ENCODE measurements around the gene POLD1.
A peak's percentile ranks its signal among the peaks of the same experiment; 100 is the strongest.

The POLD1 gene

GRCh38 chr19:50431343-50432220 is 47.4 kb downstream of the POLD1 start:
- Histone ChIP-seq H3K36me3 (no peaks in the 10 kb centered on the region), H3K9me3 (no peaks in the 10 kb centered on the region), H3K4me1 (ENCODE audit: control insufficient read depth in 1 of 2, insufficient read depth in 1 of 2, low read depth in 1 of 2, low read length in 1 of 2) (peaks cover 17 to 28% of the 10 kb centered on the region in 2 experiments), H3K27ac (peak overlapping the region; percentile 67), H3K4me3 (ENCODE audit: low read depth in 1 of 2, low read length in 1 of 2) (peak overlapping the region; percentile 56 to 78), H3K27me3 (peaks cover 42% of the 10 kb centered on the region)
- TF ChIP-seq CTCF (IDR thresholded peaks at IDR 0.05), result no peak

- peaks cover 42% of the 10 kb centered on the region for H3K27me3 ChIP-seq
- peaks cover 17 to 28% of the 10 kb centered on the region in 2 experiments for H3K4me1 ChIP-seq (ENCODE audit: control insufficient read depth in 1 of 2, insufficient read depth in 1 of 2, low read depth in 1 of 2, low read length in 1 of 2)
- H3K27ac ChIP-seq, result peak within 1 kb of the TSS; percentile 67
- H3K9me3 ChIP-seq, result no peaks in the 10 kb centered on the region
- H3K36me3 ChIP-seq, result no peaks in the 10 kb centered on the region
- peak within 1 kb of the TSS; percentile 56 to 78 for H3K4me3 ChIP-seq (ENCODE audit: low read depth in 1 of 2, low read length in 1 of 2)
- TF ChIP-seq CTCF (IDR thresholded peaks at IDR 0.05), result no peak
Measured at GRCh38 chr19:50432221-50433028, 48.3 kb downstream of the POLD1 start, which contains the start of gene MYBPC2. MYBPC2 (plus strand) TSS chr19:50432892; CDS start chr19:50432954, 62 bp downstream.

GRCh38 chr19:50433201-50434180 is 49.3 kb downstream of the POLD1 start:
- peaks cover 46% of the 10 kb centered on the region for H3K27me3 ChIP-seq
- H3K36me3 ChIP-seq, result no peaks in the 10 kb centered on the region
- no peak overlapping the region for H3K27ac ChIP-seq
- no peaks in the 10 kb centered on the region for H3K9me3 ChIP-seq
- TF ChIP-seq CTCF (IDR thresholded peaks at IDR 0.05), result no peak
- H3K4me3 ChIP-seq (ENCODE audit: low read depth in 1 of 2, low read length in 1 of 2), result no peak overlapping the region
- peaks cover 11 to 19% of the 10 kb centered on the region in 2 experiments for H3K4me1 ChIP-seq (ENCODE audit: control insufficient read depth in 1 of 2, insufficient read depth in 1 of 2, low read depth in 1 of 2, low read length in 1 of 2)

GRCh38 chr19:50434525-50434924 is 50.4 kb downstream of the POLD1 start:
- TF ChIP-seq CTCF (IDR thresholded peaks at IDR 0.05), result no peak
- Histone ChIP-seq H3K27ac (no peak overlapping the region), H3K36me3 (no peaks in the 10 kb centered on the region), H3K4me1 (ENCODE audit: control insufficient read depth in 1 of 2, insufficient read depth in 1 of 2, low read depth in 1 of 2, low read length in 1 of 2) (peaks cover 11 to 18% of the 10 kb centered on the region in 2 experiments), H3K27me3 (peaks cover 47% of the 10 kb centered on the region), H3K4me3 (ENCODE audit: low read depth in 1 of 2, low read length in 1 of 2) (no peak overlapping the region), H3K9me3 (no peaks in the 10 kb centered on the region)

GRCh38 chr19:50435221-50435620 is 51.1 kb downstream of the POLD1 start:
- Histone ChIP-seq H3K36me3 (no peaks in the 10 kb centered on the region), H3K27me3 (peaks cover 51% of the 10 kb centered on the region), H3K27ac (no peak overlapping the region), H3K9me3 (no peaks in the 10 kb centered on the region), H3K4me1 (ENCODE audit: control insufficient read depth in 1 of 2, insufficient read depth in 1 of 2, low read depth in 1 of 2, low read length in 1 of 2) (peaks cover 11 to 18% of the 10 kb centered on the region in 2 experiments), H3K4me3 (ENCODE audit: low read depth in 1 of 2, low read length in 1 of 2) (no peak overlapping the region)
- TF ChIP-seq CTCF (IDR thresholded peaks at IDR 0.05), result no peak

Data from neutrophil (primary cell).